NCI-H187 (cell line): ENCODE results near the gene FJX1.

Experiments
- DNase-seq, 2 experiments: peaks; one replicate each; lab custom pipeline; 2025; lab: John Stamatoyannopoulos, UW

The FJX1 gene, protein sequence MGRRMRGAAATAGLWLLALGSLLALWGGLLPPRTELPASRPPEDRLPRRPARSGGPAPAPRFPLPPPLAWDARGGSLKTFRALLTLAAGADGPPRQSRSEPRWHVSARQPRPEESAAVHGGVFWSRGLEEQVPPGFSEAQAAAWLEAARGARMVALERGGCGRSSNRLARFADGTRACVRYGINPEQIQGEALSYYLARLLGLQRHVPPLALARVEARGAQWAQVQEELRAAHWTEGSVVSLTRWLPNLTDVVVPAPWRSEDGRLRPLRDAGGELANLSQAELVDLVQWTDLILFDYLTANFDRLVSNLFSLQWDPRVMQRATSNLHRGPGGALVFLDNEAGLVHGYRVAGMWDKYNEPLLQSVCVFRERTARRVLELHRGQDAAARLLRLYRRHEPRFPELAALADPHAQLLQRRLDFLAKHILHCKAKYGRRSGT

DNA sequence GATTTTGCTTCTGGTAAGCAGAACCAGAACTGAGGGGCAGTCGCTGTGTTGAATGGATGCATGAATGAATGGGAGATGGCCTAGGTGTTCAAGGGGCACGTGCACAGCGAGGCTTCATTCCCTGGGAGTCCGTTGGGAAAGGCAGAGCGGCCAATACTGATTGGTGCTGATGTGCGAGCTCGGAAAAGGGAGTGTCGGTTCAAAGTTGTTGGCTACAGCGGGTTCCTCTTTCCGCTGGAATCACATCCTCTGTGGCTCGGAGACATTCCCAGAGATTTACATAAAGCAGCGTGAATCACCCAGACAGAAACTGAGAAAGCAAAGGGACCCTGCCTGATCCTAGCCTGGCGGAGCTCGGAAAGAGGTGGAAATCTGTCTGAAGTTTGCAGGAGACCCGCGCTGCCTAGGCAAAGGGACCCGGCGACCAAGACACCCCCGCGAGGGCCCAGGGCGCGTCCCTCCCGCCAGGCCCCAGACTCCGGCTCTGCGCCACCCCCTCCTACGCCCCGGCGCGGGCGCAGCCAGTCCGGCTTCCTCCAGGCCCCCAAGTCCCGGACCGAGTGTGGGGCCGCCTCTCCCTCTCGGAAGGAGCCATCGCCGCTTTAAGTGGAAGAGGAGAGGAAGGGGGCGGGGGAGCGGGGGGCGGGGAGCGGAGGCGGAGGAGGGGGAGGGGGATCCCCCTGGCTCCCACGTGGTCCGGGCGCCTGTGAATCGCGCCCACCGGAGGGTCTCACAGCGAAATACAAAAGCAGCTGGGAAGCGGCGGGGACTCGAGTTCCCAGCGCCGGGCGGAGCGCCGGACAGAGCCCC, at the start of gene FJX1:
Gene FJX1, plus strand, starts transcription at position 774 of the 810 bp plus-strand sequence. CDS start 177 bp downstream, outside the sequence.
- DNase-seq, result no peak

DNA sequence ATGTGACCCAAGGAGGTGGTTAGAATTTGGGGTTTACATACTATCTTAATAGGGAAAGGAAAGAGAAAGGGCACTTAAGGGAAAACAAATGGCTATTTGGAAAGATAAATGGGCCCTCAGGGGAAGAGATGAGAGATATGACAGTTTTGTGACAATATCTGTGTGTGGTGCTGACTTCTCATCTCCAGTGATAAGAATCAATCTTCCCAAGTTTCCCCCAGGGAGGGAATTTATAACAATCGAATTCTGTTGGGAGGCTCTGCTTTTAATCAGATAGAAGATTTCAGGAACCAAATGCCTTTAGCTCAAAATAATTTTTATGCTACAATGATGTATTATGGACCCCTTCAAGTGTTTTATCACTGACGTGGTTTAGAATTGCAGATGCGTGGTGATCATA, 46.6 kb upstream of the FJX1 start:
- DNase-seq, result no peak

DNA sequence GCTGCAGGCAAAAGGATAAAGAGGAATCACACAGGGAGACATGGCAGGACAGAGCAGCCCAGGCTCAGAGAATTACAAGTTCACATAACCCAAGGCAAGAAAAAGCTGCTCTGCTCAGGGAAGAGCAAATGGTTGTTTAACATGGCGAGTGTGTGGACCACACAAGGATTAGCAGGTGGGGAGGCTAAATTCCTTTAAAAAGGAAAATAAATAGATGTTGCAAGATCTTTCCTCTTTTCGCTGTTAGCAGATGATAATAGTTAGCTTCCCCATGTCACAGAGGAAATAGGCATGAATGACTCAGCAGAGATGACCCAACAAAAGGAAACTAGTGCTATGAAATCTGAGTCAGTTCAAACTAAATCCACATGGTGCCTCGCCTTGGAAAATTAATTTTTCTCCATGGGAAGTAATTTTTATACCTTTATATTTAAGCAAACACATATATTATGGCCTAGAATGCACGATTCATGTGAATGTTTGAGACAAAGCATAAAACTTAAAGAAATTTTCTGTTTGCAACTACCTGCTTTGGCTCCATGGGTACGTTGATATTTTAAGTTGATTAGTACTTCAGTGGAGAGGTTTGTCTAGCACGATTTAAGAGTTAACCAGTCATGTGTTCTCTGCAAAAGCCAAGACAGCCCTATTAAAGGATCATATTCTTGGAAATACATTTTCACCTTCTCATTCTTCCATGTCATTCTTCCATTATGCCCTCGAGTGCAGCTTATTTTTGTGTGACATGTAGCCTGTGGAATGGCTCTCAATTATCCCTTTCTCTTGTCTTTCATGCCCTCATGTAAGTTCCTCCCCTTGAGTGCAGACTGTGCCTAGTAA, 38.5 kb upstream of the FJX1 start:
- peak; percentile 19 to 48 for DNase-seq

DNA sequence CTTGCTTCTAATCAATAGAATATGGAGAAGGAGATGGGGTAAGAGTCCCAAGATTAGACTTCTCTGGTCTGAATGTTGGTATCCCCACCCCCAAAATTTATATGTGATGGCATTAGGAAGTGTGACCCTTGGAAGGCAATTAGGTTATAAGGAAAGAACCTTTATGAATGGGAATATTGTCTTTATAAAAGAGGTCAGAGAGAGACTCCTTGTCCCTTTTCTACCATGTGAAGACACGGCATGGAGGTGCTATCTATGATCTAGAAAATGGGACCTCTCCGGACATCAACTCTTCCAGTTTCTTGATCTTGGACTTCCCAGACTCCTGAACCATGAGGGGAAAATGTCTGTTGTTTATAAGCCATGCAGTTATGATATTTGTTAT, 37.9 kb upstream of the FJX1 start:
- DNase-seq, result no peak

DNA sequence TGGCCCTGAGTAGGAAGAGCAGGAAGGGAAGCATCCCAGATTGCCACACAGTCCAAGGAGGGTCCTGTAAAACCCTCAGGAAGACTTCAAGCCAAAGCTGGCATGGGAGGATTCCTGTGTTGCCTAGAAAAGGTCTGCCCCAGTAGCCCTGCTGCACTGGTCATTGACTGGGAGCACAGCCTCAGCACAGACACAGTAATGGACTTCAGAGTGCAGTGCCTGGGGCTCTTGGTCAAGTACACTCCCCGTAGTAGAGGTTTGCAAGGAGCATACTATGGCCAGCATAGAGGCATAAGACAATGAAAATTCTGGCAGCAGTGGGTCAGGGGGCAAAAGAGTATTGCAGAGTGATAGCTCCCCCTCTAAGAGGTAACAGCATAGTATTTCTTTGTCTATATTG, 36.2 kb upstream of the FJX1 start:
- DNase-seq, result no peak

DNA sequence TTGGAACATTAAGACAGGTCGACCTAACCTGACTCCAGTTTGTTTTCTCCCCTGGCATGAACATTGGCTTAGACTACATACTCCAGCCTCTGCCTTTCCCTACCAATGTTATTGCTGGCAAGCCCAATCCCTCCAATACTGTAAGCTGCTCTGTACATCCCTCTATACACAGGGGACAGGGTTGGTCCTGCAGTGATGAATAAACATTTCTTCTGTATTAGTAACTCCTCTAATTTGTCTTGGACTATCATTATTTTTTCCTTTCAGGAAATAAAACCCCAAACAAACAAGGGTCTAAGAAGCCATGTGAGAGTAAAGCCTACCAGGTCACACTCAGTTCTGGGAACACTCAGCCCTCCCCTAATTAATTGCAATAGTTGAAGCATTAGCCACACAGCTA, 35.1 kb upstream of the FJX1 start:
- DNase-seq, result no peak

DNA sequence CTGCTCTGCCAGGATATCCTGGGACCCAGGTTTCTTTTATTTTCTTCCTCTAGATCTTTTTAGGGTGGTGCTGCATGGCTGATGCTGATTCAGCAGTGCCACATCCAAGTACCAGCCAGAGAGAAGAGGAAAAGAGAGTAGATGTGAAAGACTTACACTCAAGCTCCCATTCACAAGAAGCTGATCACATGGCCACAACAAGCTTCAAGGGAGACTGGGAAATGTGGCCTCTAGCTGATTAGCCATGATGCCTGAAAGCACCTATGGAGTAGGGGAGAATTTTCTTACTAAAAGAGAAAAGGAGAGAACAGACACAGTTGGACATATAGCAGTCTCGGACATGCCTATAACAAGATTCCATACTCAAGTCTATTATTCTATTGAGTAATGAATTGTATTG, 34.4 kb upstream of the FJX1 start:
- no peak for DNase-seq

DNA sequence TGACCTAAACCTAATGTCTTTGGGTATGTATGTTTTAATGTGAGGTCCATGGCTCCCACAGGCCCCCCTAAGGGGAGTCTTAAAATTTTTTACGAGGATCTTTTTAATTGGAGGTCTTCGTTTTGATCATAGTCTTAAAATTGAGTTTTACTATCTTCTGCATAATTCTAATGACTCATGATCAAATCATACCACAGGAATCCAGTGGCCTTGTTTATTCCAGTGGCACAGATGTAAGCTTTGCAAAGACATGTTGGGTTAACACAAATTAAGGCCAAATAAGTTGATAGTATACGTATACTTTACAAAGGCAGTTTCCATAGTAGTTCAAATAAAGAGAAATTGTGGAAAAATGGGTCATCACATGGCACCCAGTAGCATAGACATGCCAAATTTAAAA, 33.9 kb upstream of the FJX1 start:
- no peak for DNase-seq

DNA sequence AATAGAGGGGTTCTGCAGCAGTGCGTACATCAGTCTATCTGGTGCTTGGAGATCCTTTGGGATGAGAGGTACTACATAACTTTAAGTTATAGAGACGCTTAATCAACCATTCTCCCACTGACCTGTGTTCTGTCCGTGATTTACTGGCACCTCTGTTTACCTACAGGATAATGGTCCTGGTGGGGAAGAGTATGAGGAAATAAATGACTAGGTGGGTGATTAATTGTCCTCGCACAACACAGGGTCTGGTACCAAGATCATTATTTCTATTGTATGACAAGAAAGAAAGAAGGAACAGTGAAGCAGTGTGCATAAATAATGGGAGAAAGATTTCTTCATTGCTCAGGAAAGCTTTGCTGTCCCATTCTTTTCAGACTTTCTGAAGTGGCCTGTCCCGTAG, 32.8 kb upstream of the FJX1 start:
- no peak for DNase-seq

DNA sequence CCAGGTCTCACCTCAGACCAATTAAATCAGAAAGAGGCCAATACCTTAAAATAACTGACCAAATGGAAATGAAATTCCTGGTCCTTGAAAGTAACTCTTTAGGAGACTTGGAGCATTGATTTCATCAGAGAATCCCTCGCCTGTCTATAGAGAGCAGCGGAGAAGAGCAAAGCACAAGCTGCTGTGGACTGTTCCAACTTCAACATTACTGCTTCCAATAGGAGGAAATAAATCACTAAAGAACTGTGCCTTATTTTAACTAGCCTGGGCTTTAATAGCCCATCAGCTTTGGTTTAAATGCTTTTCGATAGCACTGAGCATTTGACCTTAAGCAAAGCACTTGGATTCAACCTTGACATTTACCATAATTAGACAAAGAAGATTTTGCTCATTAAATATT, 32.0 kb upstream of the FJX1 start:
- DNase-seq, result no peak

DNA sequence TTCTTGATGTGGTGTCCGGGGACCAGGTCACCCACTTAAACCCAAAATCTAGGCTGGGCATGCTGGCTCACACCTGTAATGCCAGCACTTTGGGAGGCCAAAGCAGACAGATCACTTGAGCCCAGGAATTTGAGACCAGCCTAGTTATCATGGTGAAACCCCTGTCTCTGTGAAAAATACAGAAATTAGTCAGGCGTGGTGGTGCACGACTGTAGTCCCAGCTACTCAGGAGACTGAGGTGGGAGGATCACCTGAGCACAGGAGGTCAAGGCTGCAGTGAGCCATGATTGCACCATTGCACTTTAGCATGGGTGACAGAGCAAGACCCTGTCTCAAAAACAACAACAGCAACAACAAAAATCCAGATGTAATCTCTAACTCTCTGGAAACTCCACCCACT, 30.3 kb upstream of the FJX1 start:
- DNase-seq, result no peak

DNA sequence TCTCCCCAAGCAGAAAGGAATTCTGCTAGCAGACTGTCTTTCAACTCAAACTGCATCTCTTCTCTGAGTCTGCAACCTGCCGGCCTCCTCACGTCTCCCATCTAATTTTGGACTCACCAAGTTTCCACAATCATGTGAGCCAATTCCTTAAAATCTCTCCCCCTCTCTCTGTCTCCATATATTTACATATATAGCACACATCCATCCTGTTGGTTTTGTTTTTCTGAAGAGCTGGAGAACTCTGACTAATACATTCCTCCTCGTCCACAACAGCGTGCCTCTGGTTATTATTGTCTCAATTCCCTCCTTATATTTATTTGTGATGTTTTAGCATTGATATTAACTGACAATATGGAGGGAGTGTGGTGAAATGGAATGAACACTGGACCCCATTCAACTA, 29.6 kb upstream of the FJX1 start:
- DNase-seq, result no peak

DNA sequence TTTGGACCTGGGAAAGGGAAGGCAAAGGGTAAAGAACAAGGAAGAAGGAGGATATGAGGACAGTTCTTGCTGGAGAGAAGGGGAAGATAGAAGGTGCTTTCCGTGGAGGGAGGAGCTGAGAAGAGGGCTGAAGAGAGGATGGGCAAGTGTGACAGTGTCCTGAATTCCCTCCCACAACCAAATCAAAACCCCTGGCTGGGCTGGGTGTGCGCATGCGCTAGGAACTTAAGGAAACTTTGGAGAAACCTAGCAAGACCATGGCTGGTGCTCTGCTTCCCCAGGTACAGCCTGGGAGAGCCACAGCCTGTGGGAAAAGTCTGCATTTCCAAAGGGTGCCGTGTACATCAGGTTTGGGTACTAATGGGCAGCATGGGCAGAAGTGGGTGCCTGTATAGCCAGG, 29.0 kb upstream of the FJX1 start:
- DNase-seq, result no peak

DNA sequence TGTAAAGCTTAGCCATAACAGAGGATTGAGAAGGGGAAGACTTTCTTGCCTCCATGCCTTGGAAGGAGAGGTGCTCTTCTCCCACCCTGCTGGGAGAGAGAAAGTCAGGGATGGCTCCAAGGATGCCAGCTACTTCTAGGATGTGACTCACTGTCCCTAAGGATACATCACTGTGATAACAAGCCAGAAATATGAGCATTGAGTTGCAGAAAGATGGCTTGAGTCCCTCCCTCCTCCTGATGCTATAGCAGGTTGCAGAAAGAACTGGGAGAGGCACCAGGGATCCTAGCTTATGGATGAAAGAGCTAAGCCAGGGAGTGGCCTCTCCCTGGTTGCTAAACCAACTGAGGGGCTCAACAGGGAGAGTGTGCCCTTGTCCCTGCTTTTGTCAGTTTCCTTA, 27.8 kb upstream of the FJX1 start:
- DNase-seq, result no peak

DNA sequence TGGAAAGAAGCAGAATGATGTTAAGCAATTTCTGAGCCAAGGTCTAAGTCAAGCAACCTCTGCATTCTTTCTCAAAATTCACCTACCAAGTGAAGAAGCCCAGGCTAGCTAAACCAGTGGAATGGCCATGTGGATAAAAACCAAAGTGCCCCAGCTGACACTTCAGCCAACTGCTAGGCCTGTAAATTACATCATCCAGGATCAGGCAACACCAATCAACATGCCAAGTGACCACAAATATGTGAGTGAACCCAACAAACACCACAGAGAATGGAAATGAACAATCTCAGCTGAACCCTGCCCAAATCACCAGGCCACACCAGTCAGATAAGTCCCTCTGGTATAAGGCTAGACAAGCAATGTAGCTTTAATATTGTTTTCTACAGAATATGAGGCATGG, 25.1 kb upstream of the FJX1 start:
- DNase-seq, result no peak

DNA sequence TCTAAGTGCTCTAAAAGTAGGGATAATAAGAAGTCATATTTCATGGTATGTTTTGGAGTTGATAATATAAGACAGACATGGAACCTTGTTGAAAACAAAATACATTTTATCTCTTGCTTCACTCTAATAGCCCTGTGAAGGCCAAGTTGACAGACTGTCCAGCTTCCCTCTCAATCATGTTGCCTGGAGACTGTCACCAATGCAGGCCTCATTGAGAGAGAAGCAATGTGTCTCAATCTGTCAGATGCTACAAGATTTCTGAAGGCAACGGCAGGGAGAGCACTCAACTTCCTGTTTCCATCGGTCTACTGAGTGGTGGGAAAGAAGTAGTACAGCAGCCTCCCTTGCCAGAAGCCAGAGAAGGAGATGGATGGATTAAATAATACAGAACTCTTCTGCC, 23.6 kb upstream of the FJX1 start:
- no peak for DNase-seq

DNA sequence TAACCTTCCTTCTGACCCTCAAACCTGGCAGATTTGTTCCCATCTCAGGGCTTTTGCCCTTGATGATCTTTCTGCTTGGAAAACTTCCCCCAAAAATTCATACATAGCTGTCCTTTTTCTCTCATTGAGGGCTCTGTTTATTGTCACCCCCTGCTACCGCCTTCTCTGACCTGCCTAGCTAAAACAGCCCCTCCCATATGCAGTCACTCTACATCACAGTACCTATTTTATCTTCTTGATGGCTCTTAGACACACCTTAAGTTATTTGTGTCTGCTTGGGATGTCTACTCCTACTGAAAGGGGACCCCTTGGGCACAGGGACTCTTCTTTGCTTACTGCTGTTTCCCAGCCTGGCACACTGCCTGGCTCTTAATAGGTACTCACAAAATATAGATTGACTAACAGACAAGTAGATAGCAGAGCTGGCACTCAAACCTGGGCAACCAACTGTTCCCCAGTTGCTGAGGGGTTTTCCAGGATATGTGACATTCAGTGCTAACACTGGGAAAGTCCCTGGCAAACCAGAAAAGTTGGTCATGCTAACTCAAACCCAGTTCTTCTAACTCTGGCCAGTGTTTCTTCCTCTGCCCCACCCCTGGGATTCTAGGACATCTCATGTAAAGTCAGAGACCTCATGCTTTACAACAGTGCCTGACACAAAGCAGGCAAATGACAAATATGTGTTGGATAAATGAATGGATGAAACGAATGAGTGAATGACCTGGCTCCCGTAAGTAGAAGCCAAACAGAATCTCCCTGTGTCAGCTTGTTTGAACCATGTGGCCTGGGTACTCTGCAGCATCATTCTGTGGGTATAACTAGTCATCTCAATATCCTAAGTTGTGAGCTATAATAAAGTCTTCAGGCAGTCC, 19.8 kb upstream of the FJX1 start:
- DNase-seq, result no peak

DNA sequence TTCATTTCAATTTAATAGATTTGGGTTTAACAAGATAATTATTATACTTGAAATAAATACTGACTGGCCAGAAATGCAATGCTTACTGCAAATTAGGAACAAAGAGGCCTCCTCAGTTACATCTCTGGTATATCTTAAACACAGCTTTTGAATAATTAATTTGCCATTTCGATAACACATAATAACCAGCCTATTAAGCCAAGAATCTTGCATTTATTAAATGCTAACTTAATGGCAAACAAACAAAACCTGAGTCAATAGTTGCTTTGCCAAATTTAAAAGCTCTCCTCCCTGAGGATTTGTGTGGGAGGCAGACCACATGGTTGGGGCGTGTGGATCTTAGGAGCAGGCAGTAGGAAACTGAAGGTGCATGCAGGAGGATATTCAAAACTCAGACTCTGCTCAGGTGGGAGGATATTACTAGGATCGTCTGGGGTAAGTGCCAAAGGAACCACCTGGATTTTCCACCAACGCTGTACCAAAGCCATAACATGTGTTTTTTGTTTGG, 17.9 kb upstream of the FJX1 start:
- no peak for DNase-seq

DNA sequence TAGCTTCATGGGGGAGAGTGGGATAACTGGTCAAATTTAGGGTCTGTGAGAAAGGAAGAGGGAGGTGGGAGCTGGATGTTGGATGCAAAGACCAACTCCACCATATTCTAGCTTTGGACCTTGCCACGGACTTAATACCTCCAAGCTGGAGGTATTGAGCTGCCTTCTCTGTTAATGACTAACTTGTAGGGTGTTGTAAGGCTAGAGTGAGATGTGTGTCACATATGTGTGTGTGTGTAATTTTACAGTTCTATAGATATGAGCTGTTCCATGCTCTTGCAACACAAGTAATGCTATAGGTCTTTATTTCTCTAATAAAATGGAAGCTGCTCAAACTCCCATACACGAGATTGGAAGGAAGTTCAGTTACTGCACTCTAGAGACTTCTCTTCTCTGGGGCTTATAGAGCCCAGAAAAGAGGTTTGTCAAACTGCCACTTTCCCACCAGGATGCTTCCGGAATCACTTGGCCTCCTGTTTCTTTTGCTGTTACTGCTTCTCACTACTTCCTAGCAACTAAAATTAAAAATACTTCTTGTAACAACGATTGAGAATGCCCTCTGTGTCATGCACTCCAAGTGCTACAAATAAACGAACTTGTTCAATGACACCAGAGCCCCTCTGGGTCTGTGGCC, 16.0 kb upstream of the FJX1 start:
- no peak for DNase-seq

DNA sequence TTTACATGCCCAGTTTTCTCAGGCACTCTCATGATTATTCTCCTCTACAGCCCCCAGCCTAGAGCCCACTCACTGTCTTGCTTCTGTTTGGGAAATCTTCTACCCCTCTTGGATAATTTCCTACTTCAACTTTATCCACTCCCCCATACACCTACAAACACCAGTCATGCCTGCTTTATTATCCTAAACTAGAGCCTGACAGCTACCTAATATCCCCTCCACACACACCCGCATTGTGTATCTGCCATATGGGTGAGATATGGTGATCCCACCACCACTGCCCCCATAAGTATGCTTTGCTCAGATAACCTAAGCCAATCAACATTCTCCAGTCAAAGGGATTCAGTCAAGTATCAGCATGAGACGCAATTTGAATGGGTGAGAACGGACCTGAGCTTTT, 15.3 kb upstream of the FJX1 start:
- DNase-seq, result no peak

DNA sequence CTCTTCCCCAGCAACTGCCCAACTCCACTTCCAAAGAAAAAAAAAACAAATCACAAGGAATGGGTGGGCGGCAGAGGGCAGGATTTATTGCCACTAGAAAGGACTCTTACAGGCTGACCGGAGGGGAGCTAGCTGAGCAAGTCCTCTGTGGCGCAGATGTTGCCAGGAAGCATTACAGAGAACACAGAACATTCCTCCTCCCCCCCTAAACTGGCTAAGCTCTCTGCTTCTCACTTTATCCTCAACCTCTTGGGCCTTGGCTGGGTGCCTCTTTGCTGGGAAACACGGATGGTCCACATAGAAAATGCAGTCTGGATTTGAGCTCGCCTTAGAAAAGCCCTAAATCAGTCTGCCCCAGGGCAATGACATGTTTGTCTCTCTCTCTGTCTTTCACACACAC, 12.6 kb upstream of the FJX1 start:
- DNase-seq, result no peak
